Liver (tissue), 3 donors: ENCODE data around the gene PREX1.

Experiments
- CTCF ChIP-seq: fragments of 150-350 bp; IDR thresholded peaks from 2 replicates; pipeline ENCODE4 v1.5.1; 2017; ENCODE audit warnings: improper control_type of control experiment, low read depth, low read length; ENCODE audit not compliant: missing input control
- SP1 ChIP-seq: IDR thresholded peaks from 2 replicates; pipeline ENCODE4 v1.6.1; 2018; ENCODE audit warnings: antibody characterized with exemption, mild to moderate bottlenecking
- donor health status: healthy.
- donor health status: healthy.

DNA sequence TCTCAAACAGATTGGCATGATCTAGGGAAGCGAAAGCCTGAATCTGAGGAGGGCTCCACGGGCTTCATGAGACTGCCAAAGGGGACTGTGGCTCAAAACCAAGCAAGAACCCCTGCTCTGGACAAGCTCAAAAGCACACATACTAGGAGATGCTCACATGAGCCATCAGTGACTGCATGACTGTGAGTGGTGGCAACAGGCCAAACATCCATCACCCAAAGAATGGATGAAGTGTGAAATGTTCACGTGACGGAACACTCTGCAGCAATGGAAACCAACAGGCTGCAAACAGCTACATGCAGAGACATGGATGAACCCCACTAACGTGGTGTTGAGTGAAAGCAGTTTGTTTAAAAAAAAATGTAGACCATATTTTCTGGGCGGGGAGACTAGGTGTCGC is 136.3 kb downstream of the PREX1 start:
- no peak for TF ChIP-seq CTCF
- TF ChIP-seq SP1, result no peak
